SKM-1 treated with dmso at 0.1 percent for 144 hours (cell line): ENCODE results near the gene LRFN5.
"Not testable (repeated sequence)": the region's sequence is repeated elsewhere in the genome, so short reads cannot be mapped to it uniquely, and the experiment has no call there.

Experiments used
- DNase-seq: peaks from one replicate; lab custom pipeline; 2025; ENCODE audit not compliant: unreplicated experiment; lab: John Stamatoyannopoulos, UW

Gene LRFN5

DNA sequence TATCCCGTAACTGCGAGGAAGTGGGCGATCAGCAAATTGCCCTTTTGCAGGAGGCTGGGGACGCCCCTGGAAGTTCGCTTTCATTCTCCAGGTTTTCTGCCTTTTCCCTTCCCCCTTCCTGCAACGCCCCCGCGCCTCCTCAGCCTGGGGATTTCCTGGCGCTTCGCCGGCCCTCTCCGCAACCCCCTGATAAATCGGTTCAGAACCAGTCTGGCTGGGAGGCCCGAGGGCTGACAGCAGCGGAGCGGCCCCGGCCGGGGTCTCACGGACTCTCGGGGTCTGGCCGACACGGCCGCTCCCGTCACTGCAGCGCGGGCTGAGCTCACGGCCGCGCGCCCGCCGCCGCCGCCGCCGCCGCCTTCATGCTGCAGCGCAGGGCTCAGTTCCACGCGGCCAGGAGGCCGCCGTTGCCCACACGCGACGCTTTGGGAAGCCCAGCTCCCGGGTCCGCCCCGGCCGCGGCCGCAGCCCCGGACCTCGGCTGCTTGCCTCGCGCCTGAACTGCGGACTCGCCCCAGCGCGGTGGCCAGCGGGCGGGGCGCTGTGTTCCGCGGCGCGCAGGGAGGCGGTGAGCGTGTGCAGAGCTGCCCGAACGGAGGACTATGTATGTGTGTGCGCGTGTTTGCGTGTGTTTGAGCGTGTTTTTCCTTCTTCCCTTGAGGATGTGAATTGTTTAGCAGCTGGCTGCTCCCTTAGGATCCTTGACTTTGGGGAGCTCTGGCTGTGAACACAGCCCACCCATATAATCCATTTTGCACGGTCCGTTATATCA is at the start of gene LRFN5:
Gene LRFN5, plus strand, starts transcription at position 345 of the 772 bp plus-strand sequence.
- no peak for DNase-seq

DNA sequence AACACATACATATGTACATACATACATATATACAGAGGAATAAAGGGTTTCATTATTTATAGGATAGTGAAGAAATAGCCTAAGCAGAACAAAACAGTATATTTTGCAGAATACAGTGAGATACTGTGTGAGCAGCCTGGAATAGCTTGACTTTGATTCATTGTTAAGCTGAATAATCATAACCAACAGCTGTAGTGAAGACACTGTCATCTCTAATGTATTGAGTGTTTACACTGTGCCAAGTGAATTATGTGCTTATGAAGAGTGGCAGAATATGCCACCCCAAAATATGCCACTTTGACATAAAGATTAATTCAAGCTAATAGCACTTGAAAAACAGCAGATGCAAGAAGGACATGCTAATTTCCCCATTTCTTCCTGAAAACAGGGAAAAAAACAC is 48.2 kb upstream of the LRFN5 start:
- no peak for DNase-seq

DNA sequence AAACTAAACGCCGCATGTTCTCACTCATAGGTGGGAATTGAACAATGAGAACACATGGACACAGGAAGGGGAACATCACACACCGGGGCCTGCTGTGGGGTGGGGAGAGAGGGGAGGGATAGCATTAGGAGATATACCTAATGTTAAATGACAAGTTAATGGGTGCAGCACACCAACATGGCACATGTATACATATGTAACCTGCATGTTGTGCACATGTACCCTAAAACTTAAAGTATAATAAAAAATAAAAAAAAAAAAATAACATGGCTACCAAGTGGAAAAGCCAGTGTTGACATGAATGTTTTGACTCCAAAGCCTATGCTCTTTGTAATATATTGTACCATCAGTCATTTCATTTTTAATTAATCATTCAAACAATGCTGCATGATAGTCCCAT is 39.8 kb upstream of the LRFN5 start:
- not testable (repeated sequence) for DNase-seq

DNA sequence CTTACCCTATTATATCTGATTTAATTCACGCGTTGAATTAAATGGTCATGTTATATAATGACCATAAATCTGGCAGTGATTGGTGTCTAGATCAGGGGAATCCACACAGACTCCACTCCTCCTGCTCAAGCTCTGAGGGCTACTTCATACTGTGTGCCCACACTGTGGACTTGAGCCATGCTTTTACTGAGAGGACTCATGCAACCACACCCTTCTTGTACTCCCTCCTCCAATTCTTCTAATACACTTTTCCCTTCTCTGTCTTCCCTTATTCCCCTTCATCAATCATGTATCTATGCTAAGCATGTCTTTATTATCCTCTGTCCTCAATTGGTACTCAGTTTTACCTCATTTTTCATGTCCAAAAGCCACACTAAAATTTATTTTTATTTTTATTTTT is 37.7 kb upstream of the LRFN5 start:
- DNase-seq: no peak

DNA sequence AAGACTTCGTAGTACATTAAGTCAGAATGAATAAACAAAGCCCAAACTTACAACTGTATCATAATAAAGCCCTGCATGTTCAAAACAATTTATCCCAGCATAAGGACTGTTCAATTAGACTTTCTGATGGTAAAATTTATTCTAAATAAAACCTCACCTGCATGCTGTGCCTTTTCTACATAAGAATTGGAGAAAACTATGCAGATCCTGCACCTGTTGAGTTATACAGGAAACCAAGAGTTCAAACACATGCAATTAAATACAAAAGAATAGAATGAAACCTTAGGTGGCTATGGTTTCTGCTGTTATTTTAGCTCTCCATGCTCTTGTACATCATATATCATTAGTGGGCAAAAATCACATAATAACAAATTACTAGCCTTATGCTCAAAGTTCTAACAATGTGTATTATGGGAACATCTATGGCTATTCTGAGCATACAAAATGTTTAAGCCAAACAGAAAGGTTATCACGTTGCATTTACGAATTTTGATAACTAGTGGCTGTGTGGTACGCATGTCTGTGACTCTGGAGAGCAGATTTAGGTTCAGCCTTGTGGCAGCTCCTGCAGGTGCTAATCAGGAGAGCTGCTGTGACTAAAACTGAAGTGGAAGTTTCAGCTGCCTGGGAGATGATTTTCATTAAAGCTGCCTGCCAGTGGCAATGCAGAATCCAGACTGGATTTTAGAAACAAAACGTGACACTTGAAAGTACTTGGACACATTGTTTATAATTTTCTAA is 36.1 kb upstream of the LRFN5 start:
- no peak for DNase-seq

DNA sequence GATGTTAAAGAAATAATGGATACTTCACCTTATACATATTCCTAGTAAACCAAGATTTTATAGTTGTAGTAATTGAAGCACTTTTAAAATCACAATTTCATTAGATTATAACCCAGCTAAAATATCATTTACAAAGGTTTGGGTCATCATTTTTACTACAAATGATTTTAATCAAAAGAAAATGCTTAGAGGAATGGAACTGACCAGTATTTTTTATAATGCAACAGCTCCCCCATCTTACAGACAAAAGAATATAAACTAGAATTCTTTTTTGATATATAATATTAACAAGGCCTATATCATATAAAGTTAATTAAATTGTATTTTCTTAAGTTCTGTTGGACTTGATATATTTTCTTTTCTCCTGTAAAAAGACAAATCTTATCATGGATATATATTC is 20.4 kb upstream of the LRFN5 start:
- DNase-seq: no peak

DNA sequence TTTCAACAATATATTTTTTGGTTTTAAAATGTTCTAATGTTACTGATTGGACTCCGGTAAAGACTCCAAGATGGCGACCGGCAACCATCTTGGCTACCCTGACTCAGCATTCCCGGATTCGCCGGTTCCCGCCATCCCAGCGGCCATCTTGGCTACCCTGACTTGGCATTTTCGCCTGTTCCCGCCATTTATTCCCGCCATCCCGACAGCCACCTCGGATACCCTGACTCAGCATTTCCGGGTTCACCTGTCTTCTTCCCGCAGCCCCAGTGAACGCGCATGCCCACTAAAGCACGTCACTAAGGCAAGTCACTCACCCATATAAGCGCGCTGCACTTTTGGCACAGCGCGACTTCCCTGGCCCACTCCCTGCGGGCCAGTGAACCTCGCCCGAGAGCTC is 9.0 kb upstream of the LRFN5 start:
- no peak for DNase-seq

DNA sequence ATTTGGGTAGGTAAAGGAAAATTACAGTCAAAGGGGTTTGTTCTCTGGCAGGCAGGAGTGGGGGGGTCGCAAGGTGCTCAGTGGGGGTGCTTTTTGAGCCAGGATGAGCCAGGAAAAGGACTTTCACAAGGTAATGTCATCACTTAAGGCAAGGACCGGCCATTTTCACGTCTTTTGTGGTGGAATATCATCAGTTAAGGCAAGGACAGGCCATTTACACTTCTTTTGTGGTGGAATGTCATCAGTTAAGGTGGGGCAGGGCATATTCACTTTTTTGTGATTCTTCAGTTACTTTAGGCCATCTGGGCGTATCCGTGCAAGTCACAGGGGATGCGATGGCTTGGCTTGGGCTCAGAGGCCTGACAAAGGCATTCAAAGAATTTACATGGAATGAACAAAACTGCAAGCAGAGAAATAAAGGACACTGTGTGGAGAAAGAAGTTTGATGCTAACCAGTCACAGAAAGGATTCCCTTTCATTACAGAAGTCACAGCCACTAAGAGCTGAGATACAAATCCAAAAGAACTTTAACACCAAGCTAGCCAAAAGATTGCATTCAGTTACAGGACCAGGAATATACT is 6.8 kb upstream of the LRFN5 start:
- DNase-seq: not testable (repeated sequence)

DNA sequence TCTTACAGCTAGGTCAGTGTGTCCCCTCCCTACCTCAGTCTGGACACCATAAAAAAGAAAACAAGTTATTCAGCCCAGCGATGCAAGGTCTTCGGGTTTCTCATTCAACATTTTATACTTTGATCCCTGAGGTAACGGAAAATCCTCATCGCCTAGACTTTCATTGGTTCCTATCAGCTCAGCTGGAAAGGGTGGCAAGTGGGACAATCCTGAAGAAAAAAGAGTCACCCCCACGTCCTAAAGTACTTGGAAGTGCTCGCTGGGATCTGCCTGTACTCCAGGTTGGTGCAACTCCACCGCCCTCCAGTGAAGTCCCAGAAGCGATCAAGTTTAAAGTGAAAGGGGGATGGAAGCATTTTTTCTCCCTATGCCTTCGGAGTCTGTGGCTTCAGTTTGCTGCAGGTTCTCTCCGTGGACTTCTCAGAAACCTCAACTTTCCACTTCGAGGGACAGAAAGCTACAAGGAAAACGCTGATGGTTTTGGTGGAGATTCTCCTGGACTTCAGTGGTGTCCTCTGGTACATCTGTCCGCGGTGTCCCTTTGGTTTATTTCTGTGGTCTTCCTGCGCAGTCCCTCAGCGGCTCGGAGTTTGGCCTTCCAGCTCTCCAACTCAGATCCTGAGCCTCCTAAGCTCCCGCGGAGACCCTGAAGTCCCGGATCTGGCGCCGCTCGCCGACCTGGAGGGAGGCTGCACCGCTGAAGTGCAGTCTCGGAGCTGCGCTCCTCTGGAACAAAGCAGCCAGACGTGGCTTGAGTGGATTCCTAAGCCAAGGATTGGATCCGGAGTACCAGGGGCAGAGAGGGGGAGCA is 1.8 kb upstream of the LRFN5 start:
- no peak for DNase-seq

DNA sequence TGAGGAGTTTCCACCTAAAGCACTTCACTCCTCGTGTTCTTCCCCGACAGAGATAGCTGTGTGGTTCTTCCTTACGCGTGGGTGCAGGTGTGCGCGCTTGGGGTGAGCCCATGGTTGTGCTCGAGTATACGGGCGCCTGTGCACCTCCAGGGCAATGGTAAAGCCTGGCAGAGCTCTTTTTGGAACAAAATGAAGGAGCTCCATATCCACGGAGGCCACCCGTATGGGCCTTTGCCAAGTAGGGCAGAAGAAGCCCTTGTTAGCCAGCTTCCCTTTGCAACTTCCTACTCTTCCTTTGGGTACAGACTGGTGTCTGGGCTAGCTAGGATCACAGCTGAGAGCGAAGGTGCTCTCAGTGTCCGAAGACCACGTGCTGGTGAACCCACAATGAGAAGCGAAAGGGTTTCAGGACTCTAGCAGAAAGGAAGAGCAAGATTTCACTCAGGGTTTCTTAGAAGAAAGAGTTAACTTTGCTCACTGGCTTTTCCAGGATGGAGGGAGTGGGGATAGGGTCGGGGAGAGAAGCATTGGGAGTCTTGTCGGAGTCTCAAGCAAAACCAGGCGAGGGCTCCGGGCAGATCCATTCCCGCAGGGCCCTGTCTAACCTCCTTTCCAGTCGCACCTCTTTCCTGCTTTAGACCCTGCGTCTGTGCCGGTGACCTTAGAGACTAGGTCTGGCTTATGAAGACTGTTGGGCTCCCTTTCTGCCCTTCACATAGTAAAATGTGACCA is 960 bp upstream of the LRFN5 start:
- DNase-seq: no peak

DNA sequence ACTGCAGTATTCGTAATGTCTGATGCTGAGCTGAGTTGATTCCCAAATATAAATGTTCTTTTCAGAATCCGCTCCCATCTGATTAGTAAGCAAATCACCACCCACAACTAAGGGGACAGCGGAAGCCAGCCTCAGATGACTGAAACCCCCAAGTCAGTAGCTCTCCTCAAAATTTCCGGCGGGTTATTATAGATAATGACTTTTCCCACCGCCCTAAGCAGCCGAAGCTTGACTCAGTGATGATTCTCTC is 469 bp upstream of the LRFN5 start:
- no peak for DNase-seq

DNA sequence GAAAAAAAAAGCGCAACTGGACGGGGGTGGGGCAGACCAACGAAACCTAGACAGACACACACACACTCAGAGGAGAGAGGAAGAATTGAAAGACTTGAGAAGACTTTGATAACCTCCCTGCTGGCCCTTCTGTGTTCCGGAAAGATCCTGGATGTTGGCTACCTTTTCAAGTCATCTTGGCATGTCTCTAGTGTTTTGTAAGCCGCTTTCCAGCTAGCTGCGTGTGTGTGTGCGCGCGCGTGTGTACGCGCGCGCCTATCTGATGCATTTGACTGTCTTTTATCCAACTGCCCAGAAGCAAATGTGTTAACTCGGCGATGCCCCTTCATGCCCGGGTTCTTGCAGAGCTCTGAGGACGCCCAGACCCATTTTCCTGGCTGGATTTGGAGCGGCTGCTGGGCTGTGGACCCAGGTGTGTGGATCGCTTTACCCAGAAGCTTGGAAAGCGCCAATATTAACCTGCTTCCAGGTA is 664 bp downstream of the LRFN5 start:
- DNase-seq: no peak

DNA sequence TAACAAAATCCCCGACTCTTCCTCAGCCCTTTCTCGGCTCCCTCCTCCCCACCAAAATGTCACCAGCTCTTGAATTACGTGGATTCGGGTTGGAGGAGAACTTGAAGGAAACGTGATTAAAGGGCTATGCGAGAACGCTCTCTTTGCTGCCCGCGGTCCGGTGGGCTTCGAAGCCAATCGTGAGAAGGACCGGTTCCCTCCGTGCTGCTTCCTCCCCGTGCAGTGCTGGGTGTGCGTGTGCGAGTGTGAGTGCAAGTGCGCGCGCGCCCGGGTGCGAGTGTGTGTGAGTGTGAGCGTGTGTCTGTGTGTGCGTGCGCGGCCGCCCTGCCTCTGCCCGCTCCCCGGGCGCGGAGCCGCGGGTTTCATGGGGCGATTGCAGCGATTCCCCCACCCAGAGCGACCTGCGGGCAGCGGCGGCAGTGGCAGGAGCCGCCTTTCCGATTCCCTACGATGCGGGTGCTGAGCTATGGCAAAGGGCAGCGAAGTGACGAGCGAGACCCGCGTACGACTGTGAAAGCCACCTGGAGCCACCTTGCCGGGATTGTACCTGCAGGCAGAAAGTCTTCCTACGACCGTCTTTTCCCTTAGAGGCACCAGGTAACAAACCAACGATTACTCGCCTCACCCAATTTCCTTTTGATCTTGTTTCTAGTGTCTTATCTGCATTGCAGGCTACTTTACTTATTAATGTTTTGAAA is 1.4 kb downstream of the LRFN5 start:
- DNase-seq: no peak

DNA sequence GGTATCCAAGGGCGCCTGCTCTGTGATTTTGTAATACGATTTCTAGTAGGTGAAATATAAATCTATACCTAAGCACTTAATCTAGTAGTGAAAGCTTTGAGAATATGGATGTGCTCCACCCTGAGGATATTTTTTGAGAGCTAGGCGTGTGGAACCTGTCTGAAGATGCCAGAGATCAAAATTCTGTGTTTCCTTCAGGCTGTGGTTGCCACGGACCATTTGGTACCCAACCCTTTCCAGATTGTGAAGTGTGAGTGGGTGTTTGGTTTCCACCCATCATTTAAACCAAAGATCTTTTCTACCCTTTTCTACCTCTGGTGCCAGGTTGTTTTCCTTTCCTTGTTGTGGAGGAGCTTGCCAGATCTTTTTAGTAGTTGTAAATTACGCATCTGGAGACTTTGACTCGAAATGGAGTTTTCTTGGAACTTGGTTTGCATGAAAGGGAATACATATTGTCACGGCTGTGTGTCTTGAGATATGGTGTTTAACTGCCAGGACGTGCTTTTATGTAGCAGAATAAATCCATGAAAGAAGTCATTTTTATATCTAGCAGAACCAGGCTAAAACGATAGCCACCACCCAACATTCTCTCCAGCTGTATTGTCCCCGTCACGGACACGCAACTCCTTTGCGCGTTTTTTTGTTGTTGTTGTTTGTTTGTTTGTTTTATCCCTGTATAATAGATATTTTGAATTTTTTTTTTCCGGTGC is 2.2 kb downstream of the LRFN5 start:
- DNase-seq: no peak

DNA sequence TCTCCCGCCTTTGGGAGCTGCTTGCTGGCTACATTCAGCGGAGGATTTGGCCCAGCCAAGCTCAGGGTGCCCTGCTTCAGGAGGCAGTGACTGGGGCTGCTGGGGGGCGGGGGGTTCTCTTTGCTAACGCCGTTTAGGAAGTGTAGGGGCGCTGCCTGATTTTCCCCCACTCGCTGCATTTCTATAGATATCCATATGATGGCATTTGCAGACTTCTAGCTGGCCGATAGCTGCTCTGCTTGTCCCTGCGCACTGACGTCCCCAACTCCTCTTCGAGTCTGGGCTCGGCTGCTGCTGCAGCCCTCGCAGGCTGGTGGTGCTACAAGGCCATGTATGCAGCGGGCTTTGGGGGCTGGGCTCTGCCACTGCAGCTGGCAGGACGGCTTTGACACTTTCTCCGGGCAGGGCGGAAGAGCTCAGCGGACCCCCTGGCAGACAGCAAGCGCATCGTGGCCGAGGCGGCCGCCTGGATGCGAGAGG is 3.1 kb downstream of the LRFN5 start:
- DNase-seq: no peak

DNA sequence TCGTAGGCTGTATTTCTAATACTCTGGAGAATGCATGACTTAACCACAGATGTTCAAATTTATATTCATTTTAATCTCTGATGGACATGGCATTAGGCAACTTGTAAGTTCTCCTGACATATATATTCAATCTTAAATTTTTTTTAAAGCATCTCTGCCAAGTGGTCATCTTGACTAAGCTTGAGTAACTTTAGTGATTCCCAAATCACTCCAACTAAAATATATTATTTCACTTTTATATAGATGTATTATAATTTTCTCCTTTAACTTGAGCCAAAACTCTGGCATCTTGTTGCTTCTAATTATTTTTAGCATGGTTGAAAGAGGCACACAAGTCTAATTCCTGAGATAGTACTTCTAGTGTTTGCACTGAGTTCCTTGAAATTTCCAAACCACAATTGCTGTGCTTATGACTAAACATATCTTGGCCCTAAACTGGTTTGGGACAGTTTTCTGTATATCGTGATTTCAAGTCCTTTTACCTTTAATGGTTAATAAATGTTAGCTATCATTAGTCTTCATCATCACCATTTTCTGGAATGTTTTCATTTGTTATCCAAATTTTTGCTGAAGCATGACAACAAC is 8.4 kb downstream of the LRFN5 start:
- DNase-seq: no peak

DNA sequence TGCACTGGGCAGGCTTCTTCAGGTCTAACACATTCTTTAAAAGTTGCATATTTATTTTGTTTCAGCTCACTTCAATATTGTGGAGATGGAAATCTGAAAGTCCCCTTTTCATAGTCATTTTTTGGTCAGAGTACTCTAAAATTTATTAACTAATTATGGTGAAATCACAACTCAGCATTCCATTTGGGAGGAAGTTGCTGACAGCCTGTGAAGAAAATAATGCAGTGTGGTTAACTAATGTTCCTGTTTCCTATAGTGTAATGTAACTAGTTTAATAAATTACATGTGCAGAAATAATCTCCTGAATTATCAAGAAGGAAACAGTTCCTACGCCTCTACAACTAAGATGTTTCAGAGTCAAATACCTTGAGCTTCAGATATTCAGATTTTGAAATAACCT is 17.1 kb downstream of the LRFN5 start:
- DNase-seq: no peak

DNA sequence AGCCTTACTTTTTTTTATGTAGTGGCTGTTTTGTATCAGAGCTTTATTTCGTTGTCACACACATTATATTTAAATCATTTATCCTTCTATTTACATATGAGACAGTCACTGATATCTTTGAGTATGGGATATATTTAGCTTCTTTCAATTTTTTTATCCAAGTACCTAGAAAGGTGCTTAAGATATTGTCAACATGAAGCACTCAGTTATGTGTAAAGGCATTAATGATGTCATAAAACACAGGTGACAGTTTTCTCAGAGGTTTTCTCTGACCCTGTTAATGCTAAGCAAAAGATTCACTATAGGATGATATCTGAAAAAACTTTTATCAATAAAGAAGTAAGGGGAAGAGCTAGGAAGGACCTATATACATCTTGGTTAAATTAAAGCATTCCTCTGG is 23.2 kb downstream of the LRFN5 start:
- no peak for DNase-seq

DNA sequence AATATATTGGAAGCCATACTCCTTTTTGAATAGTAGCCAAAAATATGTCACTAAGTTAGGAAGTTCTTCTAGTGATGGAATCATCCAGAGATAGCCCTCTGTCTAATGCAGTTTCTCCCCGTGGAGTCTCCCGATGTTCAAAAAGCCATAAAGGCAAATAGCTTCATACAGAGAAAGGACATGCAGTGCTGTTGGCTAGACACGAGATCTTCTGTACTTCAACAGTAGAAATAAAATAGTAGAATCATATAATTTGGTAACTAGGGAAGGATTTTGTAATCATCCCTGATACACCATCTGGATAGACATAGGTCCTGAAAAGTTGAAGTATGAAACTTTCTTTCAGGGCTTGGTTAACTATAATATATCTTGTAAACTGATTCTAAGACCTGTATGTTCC is 27.6 kb downstream of the LRFN5 start:
- DNase-seq: no peak
